Measurements from ENCODE around the gene ADAMTSL1.

Gene ADAMTSL1

GRCh38 chr9:18741359-18741758 lies 267.4 kb downstream of the ADAMTSL1 start:
- DNase-seq (ENCODE audit: low spot score) = no peak

- no peak for DNase-seq (ENCODE audit: low spot score)
These were observed 268.0 kb downstream of the ADAMTSL1 start for GRCh38 chr9:18741945-18742344.

- DNase-seq (ENCODE audit: low spot score) = no peak
These were observed 269.5 kb downstream of the ADAMTSL1 start for GRCh38 chr9:18743421-18743820.

GRCh38 chr9:18743971-18744370 lies 270.0 kb downstream of the ADAMTSL1 start:
- DNase-seq (ENCODE audit: low spot score) = no peak

- DNase-seq (ENCODE audit: low spot score) = no peak
These were observed 271.8 kb downstream of the ADAMTSL1 start for GRCh38 chr9:18745710-18746109.

- no peak for DNase-seq (ENCODE audit: low spot score)
These were observed 272.7 kb downstream of the ADAMTSL1 start for GRCh38 chr9:18746631-18747030.

- no peak for DNase-seq (ENCODE audit: low spot score)
These were observed 273.6 kb downstream of the ADAMTSL1 start for GRCh38 chr9:18747595-18747994.

- no peak for DNase-seq (ENCODE audit: low spot score)
These were observed 274.3 kb downstream of the ADAMTSL1 start for GRCh38 chr9:18748251-18748701.

GRCh38 chr9:18749711-18750110 lies 275.8 kb downstream of the ADAMTSL1 start:
- DNase-seq (ENCODE audit: low spot score) = no peak

- DNase-seq (ENCODE audit: low spot score) = no peak
These were observed 280.0 kb downstream of the ADAMTSL1 start for GRCh38 chr9:18753904-18754303.

GRCh38 chr9:18754537-18754936 lies 280.6 kb downstream of the ADAMTSL1 start:
- no peak for DNase-seq (ENCODE audit: low spot score)

- no peak for DNase-seq (ENCODE audit: low spot score)
These were observed 281.3 kb downstream of the ADAMTSL1 start for GRCh38 chr9:18755263-18755662.

- no peak for DNase-seq (ENCODE audit: low spot score)
These were observed 282.8 kb downstream of the ADAMTSL1 start for GRCh38 chr9:18756712-18757125.

- DNase-seq (ENCODE audit: low spot score) = no peak
These were observed 285.9 kb downstream of the ADAMTSL1 start for GRCh38 chr9:18759827-18760226.

GRCh38 chr9:18761742-18762300 lies 287.9 kb downstream of the ADAMTSL1 start:
- no peak for DNase-seq (ENCODE audit: low spot score)

GRCh38 chr9:18766989-18767550 lies 293.1 kb downstream of the ADAMTSL1 start:
- no peak for DNase-seq (ENCODE audit: low spot score)

- no peak for DNase-seq (ENCODE audit: low spot score)
These were observed 295.1 kb downstream of the ADAMTSL1 start for GRCh38 chr9:18768951-18769622.

GRCh38 chr9:18770131-18770908 lies 296.4 kb downstream of the ADAMTSL1 start:
- DNase-seq (ENCODE audit: low spot score) = no peak

GRCh38 chr9:18771011-18771410 lies 297.1 kb downstream of the ADAMTSL1 start:
- no peak for DNase-seq (ENCODE audit: low spot score)

- DNase-seq (ENCODE audit: low spot score) = no peak
These were observed 297.8 kb downstream of the ADAMTSL1 start for GRCh38 chr9:18771763-18772162.

- no peak for DNase-seq (ENCODE audit: low spot score)
These were observed 301.3 kb downstream of the ADAMTSL1 start for GRCh38 chr9:18775241-18775640.

GRCh38 chr9:18775930-18776329 lies 302.0 kb downstream of the ADAMTSL1 start:
- no peak for DNase-seq (ENCODE audit: low spot score)

Data from RKO (cell line).